Measurements from ENCODE around the gene DHRS12.

DHRS12 gene

GRCh38 chr13:51834581-51835171 lies 30.7 kb upstream of the DHRS12 start:
- no peaks in the 10 kb centered on the region for H3K27me3 ChIP-seq (ENCODE audit: insufficient read depth, low read depth)
- no peaks in the 10 kb centered on the region for H3K79me2 ChIP-seq (ENCODE audit: insufficient read depth, low read depth)
- H3K4me3 ChIP-seq (IDR thresholded peaks at IDR 0.05; ENCODE audit: insufficient read depth, low read depth, low read length), result no peak overlapping the region
- TF ChIP-seq CTCF (conservative IDR thresholded peaks at IDR 0.05; ENCODE audit: low read depth, low read length), result no peak
- H2AFZ ChIP-seq (ENCODE audit: low read depth), result no peak overlapping the region
- no peak overlapping the region for H3K27ac ChIP-seq
- no peaks in the 10 kb centered on the region for H3K36me3 ChIP-seq (ENCODE audit: insufficient read depth)
- no peak overlapping the region for H3K4me2 ChIP-seq
- no peak overlapping the region for H3K9ac ChIP-seq
- no peaks in the 10 kb centered on the region for H3K4me1 ChIP-seq (ENCODE audit: low read depth, poor library complexity, severe bottlenecking)
- no peaks in the 10 kb centered on the region for H4K20me1 ChIP-seq (ENCODE audit: insufficient read depth)

GRCh38 chr13:51833980-51834379 lies 30.0 kb upstream of the DHRS12 start:
- H2AFZ ChIP-seq (ENCODE audit: low read depth), result no peak overlapping the region
- TF ChIP-seq CTCF (conservative IDR thresholded peaks at IDR 0.05; ENCODE audit: low read depth, low read length), result no peak

GRCh38 chr13:51832471-51833152 lies 28.6 kb upstream of the DHRS12 start:
- no peak overlapping the region for H3K4me2 ChIP-seq
- H3K4me1 ChIP-seq (ENCODE audit: low read depth, poor library complexity, severe bottlenecking), result peaks cover 2% of the 10 kb centered on the region
- no peaks in the 10 kb centered on the region for H3K79me2 ChIP-seq (ENCODE audit: insufficient read depth, low read depth)
- 0 out of 2 replicates have a peak, but pooled peaks have one; percentile 10 for TF ChIP-seq CTCF (conservative IDR thresholded peaks at IDR 0.05; ENCODE audit: low read depth, low read length)
- no peak overlapping the region for H3K9ac ChIP-seq
- no peak overlapping the region for H3K27ac ChIP-seq
- no peaks in the 10 kb centered on the region for H3K27me3 ChIP-seq (ENCODE audit: insufficient read depth, low read depth)
- no peak overlapping the region for H3K4me3 ChIP-seq (IDR thresholded peaks at IDR 0.05; ENCODE audit: insufficient read depth, low read depth, low read length)
- no peaks in the 10 kb centered on the region for H4K20me1 ChIP-seq (ENCODE audit: insufficient read depth)
- no peak overlapping the region for H2AFZ ChIP-seq (ENCODE audit: low read depth)
- H3K36me3 ChIP-seq (ENCODE audit: insufficient read depth), result no peaks in the 10 kb centered on the region

More at GRCh38 chr13:51833980-51834379, 30.0 kb upstream of the DHRS12 start:
- H3K79me2 ChIP-seq (ENCODE audit: insufficient read depth, low read depth), result no peaks in the 10 kb centered on the region
- no peaks in the 10 kb centered on the region for H3K36me3 ChIP-seq (ENCODE audit: insufficient read depth)
- no peak overlapping the region for H3K9ac ChIP-seq
- no peak overlapping the region for H3K4me3 ChIP-seq (IDR thresholded peaks at IDR 0.05; ENCODE audit: insufficient read depth, low read depth, low read length)
- H3K27me3 ChIP-seq (ENCODE audit: insufficient read depth, low read depth), result no peaks in the 10 kb centered on the region
- no peaks in the 10 kb centered on the region for H4K20me1 ChIP-seq (ENCODE audit: insufficient read depth)
- no peak overlapping the region for H3K4me2 ChIP-seq
- no peaks in the 10 kb centered on the region for H3K4me1 ChIP-seq (ENCODE audit: low read depth, poor library complexity, severe bottlenecking)
- H3K27ac ChIP-seq, result no peak overlapping the region

- Histone ChIP-seq H3K27me3 (ENCODE audit: insufficient read depth, low read depth) (no peaks in the 10 kb centered on the region), H3K4me1 (ENCODE audit: low read depth, poor library complexity, severe bottlenecking) (peaks cover 13% of the 10 kb centered on the region), H3K36me3 (ENCODE audit: insufficient read depth) (no peaks in the 10 kb centered on the region), H2AFZ (ENCODE audit: low read depth) (no peak overlapping the region), H3K27ac (no peak overlapping the region), H3K79me2 (ENCODE audit: insufficient read depth, low read depth) (no peaks in the 10 kb centered on the region), H3K4me3 (IDR thresholded peaks at IDR 0.05; ENCODE audit: insufficient read depth, low read depth, low read length) (no peak overlapping the region), H3K9ac (no peak overlapping the region), H3K4me2 (no peak overlapping the region), H4K20me1 (ENCODE audit: insufficient read depth) (no peaks in the 10 kb centered on the region)
- no peak for TF ChIP-seq CTCF (conservative IDR thresholded peaks at IDR 0.05; ENCODE audit: low read depth, low read length)
These were observed 27.6 kb upstream of the DHRS12 start for GRCh38 chr13:51831519-51831918.

Measured in KMS-11 (cell line).